NCI-H1694 (cell line): ENCODE measurements around the gene GOSR1.
"Not testable (repeated sequence)": the region's sequence is repeated elsewhere in the genome, so short reads cannot be mapped to it uniquely, and the experiment has no call there.

ENCODE experiments used
- DNase-seq: peaks from one replicate; lab custom pipeline; 2025; lab: John Stamatoyannopoulos, UW

Gene GOSR1

GRCh38 chr17:30561766-30562165 is 84.6 kb downstream of the GOSR1 start:
- DNase-seq = not testable (repeated sequence)

GRCh38 chr17:30563131-30563904 is 86.1 kb downstream of the GOSR1 start:
- not testable (repeated sequence) for DNase-seq

- not testable (repeated sequence) for DNase-seq
These were observed 86.7 kb downstream of the GOSR1 start for GRCh38 chr17:30563905-30564390.

GRCh38 chr17:30564422-30565072 is 87.3 kb downstream of the GOSR1 start:
- DNase-seq = not testable (repeated sequence)

- no peak for DNase-seq
These were observed 88.1 kb downstream of the GOSR1 start for GRCh38 chr17:30565073-30565935.

GRCh38 chr17:30566104-30566503 is 88.9 kb downstream of the GOSR1 start:
- not testable (repeated sequence) for DNase-seq

- not testable (repeated sequence) for DNase-seq
These were observed 89.5 kb downstream of the GOSR1 start for GRCh38 chr17:30566516-30567225.

GRCh38 chr17:30567231-30568116 is 90.3 kb downstream of the GOSR1 start:
- no peak for DNase-seq

GRCh38 chr17:30568117-30568430 is 90.9 kb downstream of the GOSR1 start:
- no peak for DNase-seq

GRCh38 chr17:30569531-30570175 is 92.4 kb downstream of the GOSR1 start:
- DNase-seq = not testable (repeated sequence)

- DNase-seq = no peak
These were observed 93.0 kb downstream of the GOSR1 start for GRCh38 chr17:30570191-30570590.

- no peak for DNase-seq
These were observed 93.5 kb downstream of the GOSR1 start for GRCh38 chr17:30570596-30571265.

- DNase-seq = not testable (repeated sequence)
These were observed 94.2 kb downstream of the GOSR1 start for GRCh38 chr17:30571404-30571803.

GRCh38 chr17:30571921-30572320 is 94.7 kb downstream of the GOSR1 start:
- no peak for DNase-seq

- DNase-seq = not testable (repeated sequence)
These were observed 95.7 kb downstream of the GOSR1 start for GRCh38 chr17:30572651-30573554.

GRCh38 chr17:30573603-30574175 is 96.5 kb downstream of the GOSR1 start:
- DNase-seq = no peak

GRCh38 chr17:30574309-30574708 is 97.1 kb downstream of the GOSR1 start:
- not testable (repeated sequence) for DNase-seq

GRCh38 chr17:30574806-30575205 is 97.6 kb downstream of the GOSR1 start:
- DNase-seq = not testable (repeated sequence)
